HTR-8/SVneo (cell line): ENCODE data around the gene PACSIN3.

ENCODE experiments used
- DNase-seq: peaks from one replicate; pipeline ENCODE4 v3.0.0; 2011; ENCODE audit warnings: low spot score, mixed read lengths; ENCODE audit not compliant: insufficient read length
- FAIRE-seq: peaks from 2 replicates; lab custom pipeline; 2011; peaks lifted over from hg19 to GRCh38; lab: Jason Lieb, UNC

Gene PACSIN3

DNA sequence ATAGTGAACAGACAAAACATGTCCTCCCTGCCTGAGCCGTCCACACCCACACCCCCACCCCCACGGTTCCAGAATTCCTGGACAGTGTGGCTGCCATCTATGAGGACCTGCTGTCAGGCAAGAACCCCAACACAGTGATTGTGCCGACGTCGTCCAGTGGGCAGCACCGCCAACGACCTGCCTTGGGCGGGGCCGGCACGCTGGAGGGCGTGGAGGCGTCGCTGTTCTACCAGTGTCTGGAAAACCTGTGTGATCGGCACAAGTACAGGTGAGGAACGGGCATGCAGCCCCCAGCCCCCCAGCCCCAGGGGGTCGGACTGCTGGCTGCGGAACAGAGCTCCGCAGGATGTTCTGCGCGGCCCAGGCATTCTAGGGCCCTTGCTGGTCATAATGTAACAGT lies 29.3 kb downstream of the PACSIN3 start:
- FAIRE-seq = no peak
- DNase-seq = no peak

GRCh38 chr11:47156333-47156732 lies 29.9 kb downstream of the PACSIN3 start:
- FAIRE-seq = no peak
- no peak for DNase-seq

- FAIRE-seq (no peak), DNase-seq (no peak)
Measured at GRCh38 chr11:47155879-47156278, 30.4 kb downstream of the PACSIN3 start.

DNA sequence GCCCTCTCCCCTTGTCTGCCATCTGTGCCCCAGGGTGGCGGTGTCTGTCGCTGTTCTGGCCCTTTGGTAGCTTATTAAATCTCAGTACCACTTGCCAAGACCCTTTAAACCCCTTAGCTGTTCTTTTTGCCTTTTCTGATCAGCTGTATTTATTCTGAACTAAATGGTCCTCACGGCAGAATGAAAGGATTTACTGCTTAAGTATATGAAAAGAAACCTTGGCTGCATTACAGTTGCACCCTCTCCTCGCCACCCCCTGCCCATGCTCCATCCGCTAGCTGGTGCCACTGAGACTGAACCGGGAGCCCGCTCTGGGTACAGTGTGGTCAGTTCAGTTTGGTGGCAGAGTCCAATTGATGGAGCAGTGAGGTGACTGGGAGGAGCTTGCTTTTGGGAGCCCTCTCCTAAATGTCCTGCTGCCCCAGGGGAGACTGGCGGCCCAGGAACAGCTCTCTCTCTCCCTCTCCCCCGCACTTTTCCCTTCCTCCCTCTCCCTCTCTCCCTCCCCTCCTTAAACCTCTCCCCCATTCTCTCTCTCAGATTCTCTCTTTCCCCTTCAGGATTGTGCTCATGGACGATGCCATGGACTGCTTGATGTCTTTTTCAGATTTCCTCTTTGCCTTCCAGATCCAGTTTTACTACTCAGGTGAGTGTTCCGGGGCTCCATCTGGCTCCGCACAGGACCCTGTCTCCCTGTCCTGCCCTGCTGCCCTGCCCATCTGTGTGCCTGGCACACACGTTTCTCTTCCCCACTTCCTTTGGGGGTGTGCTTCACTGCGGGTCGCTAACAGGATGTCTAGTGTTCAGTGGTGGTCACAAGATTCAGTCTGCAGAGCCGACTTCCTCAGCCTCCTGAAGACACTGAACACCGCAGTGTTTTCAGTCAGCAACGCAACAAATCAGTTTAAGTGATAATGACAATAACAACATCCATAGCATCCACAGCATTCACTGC lies 31.3 kb downstream of the PACSIN3 start:
- FAIRE-seq (peak; percentile 33), DNase-seq (no peak)

GRCh38 chr11:47152953-47153950 lies 33.0 kb downstream of the PACSIN3 start:
- FAIRE-seq (peak; percentile 86), DNase-seq (peak; percentile 81)

GRCh38 chr11:47152126-47152952 lies 33.9 kb downstream of the PACSIN3 start:
- no peak for DNase-seq

GRCh38 chr11:47149782-47150181 lies 36.5 kb downstream of the PACSIN3 start:
- no peak for DNase-seq
- FAIRE-seq = no peak

More at GRCh38 chr11:47152126-47152952, 33.9 kb downstream of the PACSIN3 start:
- FAIRE-seq = peak; percentile 97

DNA sequence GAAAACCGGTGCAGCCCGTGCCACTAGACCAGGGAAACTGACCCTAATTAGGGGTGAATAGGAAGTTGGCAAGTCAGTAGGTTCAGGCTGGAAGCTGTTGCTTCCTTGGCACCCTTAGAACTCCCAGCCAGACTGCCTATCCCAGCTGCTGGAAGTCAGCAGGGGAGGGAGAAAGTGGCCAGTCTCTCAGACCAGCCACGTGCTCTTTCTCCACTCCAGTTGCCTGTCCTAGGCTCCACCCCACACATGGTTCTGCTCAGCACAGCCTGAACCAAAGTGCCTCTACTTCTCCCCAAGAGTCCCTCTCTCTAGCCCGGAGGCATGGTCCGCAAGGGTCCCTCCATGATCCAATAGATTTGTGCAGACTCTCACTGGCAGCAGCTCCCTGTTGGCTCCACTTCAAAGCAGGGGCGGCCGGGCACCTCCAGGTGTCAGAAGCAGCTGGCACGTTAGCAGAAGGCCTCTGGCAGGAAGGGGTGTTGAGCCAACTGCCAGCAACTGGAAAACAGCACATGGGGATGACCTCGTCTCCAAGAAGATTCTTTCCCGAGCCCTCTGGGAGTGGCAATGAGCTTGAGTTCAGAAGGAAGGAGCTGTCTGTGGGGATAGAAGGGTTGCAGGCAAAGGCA lies 37.2 kb downstream of the PACSIN3 start:
- DNase-seq (no peak), FAIRE-seq (no peak)

GRCh38 chr11:47148270-47148669 lies 38.0 kb downstream of the PACSIN3 start:
- no peak for DNase-seq
- no peak for FAIRE-seq

DNA sequence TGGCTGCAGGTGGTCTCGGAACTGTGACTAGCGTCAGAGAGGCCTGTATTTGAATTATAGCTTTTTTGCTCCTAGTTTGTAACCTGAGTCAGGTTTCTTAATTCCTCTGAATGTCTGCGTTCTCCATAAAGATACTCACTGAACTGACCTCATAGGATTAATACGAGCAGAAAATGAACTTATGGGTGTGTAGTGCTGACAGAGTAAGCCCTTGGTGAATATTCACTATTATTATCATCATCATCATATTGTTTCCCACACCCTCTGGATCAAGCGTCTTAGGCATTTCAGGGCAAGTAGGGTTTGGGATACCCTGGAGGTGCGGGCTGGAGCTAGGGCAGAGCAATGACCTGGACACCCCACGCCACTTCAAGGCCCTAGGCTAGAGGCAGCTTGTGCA lies 38.6 kb downstream of the PACSIN3 start:
- DNase-seq (no peak), FAIRE-seq (no peak)

DNA sequence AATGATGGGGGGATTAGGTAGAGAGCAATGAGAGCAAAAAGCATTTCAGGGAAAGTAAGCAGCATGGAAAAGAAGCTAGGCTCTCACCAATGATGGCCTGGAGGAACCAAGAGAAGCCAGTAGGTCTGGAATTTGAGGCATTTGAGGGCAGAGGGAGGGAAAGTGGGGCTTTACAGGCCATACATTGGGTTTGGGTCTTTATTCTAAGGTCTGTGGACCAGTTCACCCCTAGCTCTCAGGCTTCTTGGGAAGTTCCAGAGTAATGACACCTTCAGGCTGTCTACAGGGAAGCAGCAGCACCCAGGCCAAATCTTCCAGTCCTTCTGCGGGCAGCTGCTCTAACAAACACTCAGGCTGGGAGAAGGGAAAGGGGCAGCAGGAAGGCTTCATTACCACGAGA lies 39.0 kb downstream of the PACSIN3 start:
- FAIRE-seq (no peak), DNase-seq (no peak)

GRCh38 chr11:47144541-47144940 lies 41.7 kb downstream of the PACSIN3 start:
- no peak for FAIRE-seq
- DNase-seq = no peak

- DNase-seq (peak; percentile 53), FAIRE-seq (no peak)
Measured at GRCh38 chr11:47143322-47143721, 42.9 kb downstream of the PACSIN3 start.

DNA sequence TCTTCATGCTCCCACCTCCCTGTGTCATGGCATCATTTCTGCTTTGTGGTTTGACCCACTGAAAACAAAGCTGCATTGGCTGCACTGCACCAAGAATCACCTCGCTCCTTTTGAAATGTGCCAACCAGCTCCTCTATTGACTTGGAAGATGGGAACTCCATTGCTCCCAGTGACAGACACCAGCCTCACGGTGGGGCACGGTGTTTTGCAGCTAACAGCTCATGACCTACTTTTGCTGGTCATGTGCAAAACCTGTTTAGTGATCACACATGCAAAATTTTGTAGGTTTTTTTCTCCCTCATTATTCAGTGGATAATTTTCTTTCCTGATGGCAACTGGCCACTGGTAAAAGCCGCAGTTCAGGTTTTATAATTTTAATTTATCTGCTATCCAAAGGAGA lies 46.4 kb downstream of the PACSIN3 start:
- FAIRE-seq (no peak), DNase-seq (no peak)

DNA sequence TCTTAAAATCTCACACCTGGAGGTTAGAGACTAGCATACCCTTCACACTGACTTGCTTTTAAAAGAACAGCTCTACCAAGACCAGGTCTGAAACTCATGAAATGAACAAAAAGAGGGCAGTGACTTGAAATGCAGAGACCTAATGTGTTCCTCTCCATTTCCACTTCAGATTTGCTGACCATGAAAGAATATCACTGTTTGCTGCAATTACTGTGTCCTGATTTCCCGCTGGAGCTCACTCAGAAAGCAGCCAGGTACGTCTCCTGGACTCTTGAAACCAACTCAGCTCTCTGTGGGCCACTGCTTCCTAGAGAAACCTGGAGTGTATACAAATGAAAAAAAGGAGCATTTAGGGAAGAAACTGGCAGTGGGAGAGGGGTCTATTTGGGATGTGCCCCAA lies 48.8 kb downstream of the PACSIN3 start:
- DNase-seq = no peak
- FAIRE-seq = no peak

DNA sequence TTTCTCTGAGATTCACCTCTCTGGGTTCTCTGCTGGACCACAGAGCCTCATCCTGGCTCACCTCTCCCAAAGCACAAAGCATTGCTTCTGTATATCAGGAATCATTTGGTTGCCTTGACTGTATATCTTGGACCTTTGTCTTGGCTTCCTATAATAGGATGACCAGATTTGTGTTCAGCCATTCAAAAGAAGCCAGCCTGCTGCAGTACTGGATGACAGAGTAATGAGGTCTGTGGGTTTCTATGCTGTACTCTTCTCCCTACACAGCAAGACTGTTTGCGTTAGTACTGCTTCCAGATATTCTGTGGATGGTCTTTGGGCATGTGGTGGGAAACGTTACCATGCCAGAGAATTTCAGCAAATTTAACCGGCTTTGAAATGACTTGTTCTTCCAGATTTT lies 49.3 kb downstream of the PACSIN3 start:
- DNase-seq = no peak
- FAIRE-seq = peak; percentile 40

DNA sequence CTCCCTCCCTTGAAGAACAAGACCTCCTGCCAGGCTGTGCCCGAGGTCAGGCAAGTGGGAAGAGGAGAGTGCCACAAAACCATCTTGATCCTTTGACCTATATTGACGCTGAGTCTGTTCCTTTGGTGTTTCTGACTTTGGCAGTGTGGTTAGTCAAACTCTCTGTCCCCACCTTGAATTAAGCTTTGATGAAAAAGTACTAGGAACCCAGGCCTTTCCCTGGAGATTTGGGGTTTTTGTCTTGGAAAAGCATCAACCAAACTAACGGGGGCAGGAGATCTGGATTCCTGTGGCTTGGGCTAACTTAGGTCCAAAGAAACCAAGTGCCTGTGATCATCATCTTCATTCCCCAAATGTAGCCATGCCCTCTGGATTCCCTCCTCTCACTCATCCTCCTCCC lies 49.9 kb downstream of the PACSIN3 start:
- DNase-seq = no peak

GRCh38 chr11:47132981-47133380 lies 53.3 kb downstream of the PACSIN3 start:
- DNase-seq (no peak), FAIRE-seq (no peak)

More for the DNA sequence above, 49.9 kb downstream of the PACSIN3 start:
- FAIRE-seq = no peak

- DNase-seq = no peak
- no peak for FAIRE-seq
Measured at GRCh38 chr11:47132490-47132889, 53.7 kb downstream of the PACSIN3 start.
